Esophagus squamous epithelium (tissue), 5 donors: ENCODE data around the gene LRRC45. TPM values are rescaled to one million over a fixed set of nuclear protein-coding genes. Genes with fewer than 3 reads are reported as not detected.
"Not testable (repeated sequence)": the region's sequence is repeated elsewhere in the genome, so short reads cannot be mapped to it uniquely, and the experiment has no call there.

ENCODE experiments used
- DNase-seq: peaks from one replicate; lab custom pipeline; 2025; lab: John Stamatoyannopoulos, UW
- H3K27ac ChIP-seq, 4 donors: fragments of 200-600 bp; sonication (generic); one replicate each; pipeline ENCODE4 v1.5.1; 2016 to 2019; ENCODE audit warnings: mild to moderate bottlenecking in 1 of 4
- H3K27me3 ChIP-seq, 4 donors: fragments of 200-600 bp; sonication (generic); 1 replicate in 3 of 4; 2 replicates in 1 of 4; pipeline versions ENCODE4 v1.5.1 to v1.6.0; 2017 to 2021; ENCODE audit warnings: antibody characterized with exemption in 1 of 4
- H3K36me3 ChIP-seq, 3 donors: fragments of 200-600 bp; sonication (generic); one replicate each; pipeline ENCODE4 v1.5.1; 2016 to 2019
- H3K4me1 ChIP-seq, 3 donors: fragments of 200-600 bp; sonication (generic); one replicate each; pipeline ENCODE4 v1.5.1; 2017 to 2019
- H3K4me3 ChIP-seq, 4 donors: fragments of 200-600 bp; sonication (generic); 1 replicate in 3 of 4; 2 replicates in 1 of 4; pipeline ENCODE4 v1.5.1; 2016 to 2019; ENCODE audit warnings: mild to moderate bottlenecking in 2 of 4, moderate library complexity in 1 of 4
- H3K9me3 ChIP-seq, 3 donors: fragments of 200-600 bp; sonication (generic); one replicate each; pipeline ENCODE4 v1.5.1; 2016 to 2019
- CTCF ChIP-seq, 6 experiments: fragments of 450-650 bp in 4 of 6; fragments of 200-600 bp in 2 of 6; sonication (generic) in 2 of 6; IDR thresholded peaks; one replicate each; pipeline ENCODE4 v1.5.1; 2016 to 2019; ENCODE audit warnings: antibody characterized with exemption in 6 of 6, mild to moderate bottlenecking in 4 of 6, moderate library complexity in 4 of 6
- POLR2A ChIP-seq, 4 donors: fragments of 450-650 bp; IDR thresholded peaks; one replicate each; pipeline ENCODE4 v1.6.1; 2017; ENCODE audit warnings: antibody characterized with exemption in 4 of 4, mild to moderate bottlenecking in 4 of 4, moderate library complexity in 3 of 4
- WGBS, 2 donors: methylation state at CpG; one replicate each; pipeline ENCODE4 v1.1.5; 2018; 5-methylcytosine and 5-hydroxymethylcytosine counted together
- intact Hi-C: fragments of 100-400 bp; cut with DNase I; formaldehyde crosslinking; loops from one replicate; pipeline ENCODE4 v1.15.0; 2022
- total RNA-seq, 4 donors: library from RNA; depleted of rRNA; stranded (reverse); fragments of >200 nt; gene quantifications; one replicate each; pipeline ENCODE4 v1.1.0, GENCODE V29; 2016
- donor health status: DM: yes; HTN: yes; CAD: no.

Gene LRRC45
- total RNA-seq, 4 donors from 2014 or later, result 9.7 to 21.2 (median 18.3) TPM

GRCh38 chr17:81978524-81979298 lies 44.4 kb upstream of the LRRC45 start:
- peaks cover 14 to 59% (median 15%) of the 10 kb centered on the region in 3 donors for H3K4me1 ChIP-seq
- peak overlapping the region; percentile 76 to 91 (median 82) for H3K4me3 ChIP-seq
- peak overlapping the region in 2 of 4 donors; percentile 93 to 95 for H3K27ac ChIP-seq

GRCh38 chr17:81980122-81980521 lies 43.0 kb upstream of the LRRC45 start:
- WGBS, 2 donors, result 77 to 85% methylated on average over 3 to 4 of the region's 4 CpGs
- Histone ChIP-seq H3K9me3 (no peaks in the 10 kb centered on the region), H3K36me3 (peaks cover 0 to 34% (median 2%) of the 10 kb centered on the region in 3 donors), H3K27me3 (no peaks in the 10 kb centered on the region), H3K27ac (no peak overlapping the region), H3K4me1 (peaks cover 14 to 63% (median 15%) of the 10 kb centered on the region in 3 donors), H3K4me3 (no peak overlapping the region)
- intact Hi-C loops, result no loop called here
- TF ChIP-seq POLR2A (IDR thresholded peaks at IDR 0.05), result no peak
- no peak for DNase-seq

More at GRCh38 chr17:81978524-81979298, 44.4 kb upstream of the LRRC45 start:
- TF ChIP-seq CTCF (IDR thresholded peaks at IDR 0.05) (no peak), POLR2A (IDR thresholded peaks at IDR 0.05) (no peak)
- Histone ChIP-seq H3K36me3 (peaks cover 0 to 20% (median 0%) of the 10 kb centered on the region in 3 donors), H3K9me3 (peaks cover 0 to 5% (median 0%) of the 10 kb centered on the region in 3 donors), H3K27me3 (no peaks in the 10 kb centered on the region)
- 75 to 89% methylated on average over 14 to 24 of the region's 27 CpGs for WGBS, 2 donors
- no peak for DNase-seq
- intact Hi-C loops, result no loop called here

- intact Hi-C loops, result no loop called here
- TF ChIP-seq POLR2A (IDR thresholded peaks at IDR 0.05) (no peak), CTCF (IDR thresholded peaks at IDR 0.05) (no peak)
- Histone ChIP-seq H3K27me3 (no peaks in the 10 kb centered on the region), H3K4me1 (peaks cover 14 to 63% (median 15%) of the 10 kb centered on the region in 3 donors), H3K4me3 (no peak overlapping the region), H3K36me3 (peaks cover 0 to 41% (median 9%) of the 10 kb centered on the region in 3 donors), H3K9me3 (no peaks in the 10 kb centered on the region), H3K27ac (no peak overlapping the region)
- 65 to 72% methylated on average over 9 of the region's 9 CpGs for WGBS, 2 donors
- no peak for DNase-seq
Observed at GRCh38 chr17:81980707-81981343, 42.3 kb upstream of the LRRC45 start.

GRCh38 chr17:81981511-81981910 lies 41.6 kb upstream of the LRRC45 start:
- not testable (repeated sequence) for H3K27ac ChIP-seq
- WGBS, 2 donors, result 91% methylated on average over 11 to 12 of the region's 12 CpGs

GRCh38 chr17:81983011-81983638 lies 40.0 kb upstream of the LRRC45 start:
- TF ChIP-seq POLR2A (IDR thresholded peaks at IDR 0.05), result no peak
- H3K36me3 ChIP-seq, result peaks cover 0 to 62% (median 14%) of the 10 kb centered on the region in 3 donors
- WGBS, 2 donors, result 77 to 93% methylated on average over 12 to 19 of the region's 35 CpGs
- no peaks in the 10 kb centered on the region for H3K9me3 ChIP-seq
- no peaks in the 10 kb centered on the region for H3K27me3 ChIP-seq
- H3K4me1 ChIP-seq, result peaks cover 6 to 56% (median 8%) of the 10 kb centered on the region in 3 donors
- H3K27ac ChIP-seq, result no peak overlapping the region
- intact Hi-C loops, result no loop called here
- H3K4me3 ChIP-seq, result no peak overlapping the region
- no peak for DNase-seq

More at GRCh38 chr17:81981511-81981910, 41.6 kb upstream of the LRRC45 start:
- H3K9me3 ChIP-seq, H3K27me3 ChIP-seq, DNase-seq, intact Hi-C loops, H3K4me3 ChIP-seq: not testable (repeated sequence)
- Histone ChIP-seq H3K36me3 (peaks cover 0 to 48% (median 14%) of the 10 kb centered on the region in 3 donors), H3K4me1 (peaks cover 10 to 57% (median 14%) of the 10 kb centered on the region in 3 donors)

GRCh38 chr17:81983639-81984373 lies 39.3 kb upstream of the LRRC45 start:
- intact Hi-C loops, result no loop called here
- H3K9me3 ChIP-seq, result no peaks in the 10 kb centered on the region
- TF ChIP-seq CTCF (IDR thresholded peaks at IDR 0.05), result no peak
- TF ChIP-seq POLR2A (IDR thresholded peaks at IDR 0.05), result no peak
- H3K27me3 ChIP-seq, result no peaks in the 10 kb centered on the region
- DNase-seq, result no peak
- H3K4me1 ChIP-seq, result peaks cover 0 to 49% (median under 1%) of the 10 kb centered on the region in 3 donors
- H3K27ac ChIP-seq, result no peak overlapping the region
- H3K36me3 ChIP-seq, result peaks cover 0 to 68% (median 14%) of the 10 kb centered on the region in 3 donors
- no peak overlapping the region for H3K4me3 ChIP-seq
- WGBS, 2 donors, result 95 to 97% methylated on average over 12 to 19 of the region's 26 CpGs
